ENCODE results near the gene CADPS. TPM values are rescaled to one million over a fixed set of nuclear protein-coding genes. Genes with fewer than 3 reads are reported as not detected.

The CADPS gene
- total RNA-seq, 1 donor from 2014 or later: 149 TPM

- H3K27ac Mint-ChIP-seq: no peak overlapping the region
- no peak overlapping the region for H3K4me3 Mint-ChIP-seq (ENCODE audit: low read depth)
- no peak for TF ChIP-seq CTCF (IDR thresholded peaks at IDR 0.05; ENCODE audit: unreplicated experiment)
- H3K4me1 Mint-ChIP-seq (ENCODE audit: low read depth): peaks cover 14% of the 10 kb centered on the region
- H3K9me3 Mint-ChIP-seq (ENCODE audit: low read depth): peaks cover 7% of the 10 kb centered on the region
- no peaks in the 10 kb centered on the region for H3K27me3 Mint-ChIP-seq
- DNase-seq (ENCODE audit: low spot score, unreplicated experiment): no peak
- H3K36me3 Mint-ChIP-seq (ENCODE audit: insufficient read depth): no peaks in the 10 kb centered on the region
Observed at GRCh38 chr3:62918777-62919176, 43.6 kb upstream of the CADPS start.

DNA sequence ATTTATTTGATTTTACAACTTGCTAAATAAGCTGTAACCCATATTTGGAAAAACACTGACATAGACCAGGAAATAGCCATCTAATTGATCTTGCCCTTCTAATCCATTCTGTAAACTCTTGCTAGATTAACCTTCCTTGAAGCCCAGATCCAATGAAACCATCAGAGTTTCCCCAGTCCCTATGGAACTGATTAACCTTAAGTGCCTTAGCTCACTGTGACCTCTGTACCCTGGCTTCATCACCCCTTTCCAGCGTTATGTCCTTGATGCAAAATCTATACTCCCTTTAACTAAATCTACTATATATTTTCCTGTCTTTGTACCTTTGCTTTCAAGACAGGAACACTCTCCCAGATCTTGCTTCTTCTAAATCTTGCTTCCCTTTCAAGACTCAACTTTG, 42.9 kb upstream of the CADPS start:
- peaks cover 14% of the 10 kb centered on the region for H3K4me1 Mint-ChIP-seq (ENCODE audit: low read depth)
- no peaks in the 10 kb centered on the region for H3K27me3 Mint-ChIP-seq
- DNase-seq (ENCODE audit: low spot score, unreplicated experiment): no peak
- H3K36me3 Mint-ChIP-seq (ENCODE audit: insufficient read depth): no peaks in the 10 kb centered on the region
- no peak for TF ChIP-seq CTCF (IDR thresholded peaks at IDR 0.05; ENCODE audit: unreplicated experiment)
- H3K9me3 Mint-ChIP-seq (ENCODE audit: low read depth): peaks cover 7% of the 10 kb centered on the region
- no peak overlapping the region for H3K27ac Mint-ChIP-seq
- no peak overlapping the region for H3K4me3 Mint-ChIP-seq (ENCODE audit: low read depth)

GRCh38 chr3:62911526-62911925, 36.3 kb upstream of the CADPS start:
- H3K9me3 Mint-ChIP-seq (ENCODE audit: low read depth): peaks cover 4% of the 10 kb centered on the region
- H3K27me3 Mint-ChIP-seq: no peaks in the 10 kb centered on the region
- H3K36me3 Mint-ChIP-seq (ENCODE audit: insufficient read depth): no peaks in the 10 kb centered on the region
- no peak for TF ChIP-seq CTCF (IDR thresholded peaks at IDR 0.05; ENCODE audit: unreplicated experiment)
- no peak for DNase-seq (ENCODE audit: low spot score, unreplicated experiment)
- no peaks in the 10 kb centered on the region for H3K4me1 Mint-ChIP-seq (ENCODE audit: low read depth)
- H3K4me3 Mint-ChIP-seq (ENCODE audit: low read depth): no peak overlapping the region
- H3K27ac Mint-ChIP-seq: no peak overlapping the region

DNA sequence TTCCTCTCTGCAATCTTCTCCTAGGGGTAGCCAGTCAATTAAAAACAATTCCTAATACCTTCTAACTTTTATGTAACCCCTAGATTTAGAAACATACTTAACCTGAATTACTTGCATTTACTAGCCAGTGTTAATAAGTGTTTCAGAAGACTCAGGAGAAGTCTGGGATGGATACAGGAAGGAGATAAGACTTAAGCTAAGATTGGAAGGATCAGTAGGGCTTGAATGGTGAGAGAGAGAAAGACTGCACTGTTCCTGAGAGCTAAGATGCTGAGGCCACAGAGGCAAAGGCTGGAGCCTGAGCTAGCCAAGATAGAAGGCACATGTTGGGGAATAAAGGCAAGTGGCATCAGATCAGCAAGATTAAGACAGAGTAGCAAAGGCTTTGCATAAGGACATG, 30.1 kb upstream of the CADPS start:
- Mint-ChIP-seq H3K9me3 (ENCODE audit: low read depth) (no peaks in the 10 kb centered on the region), H3K36me3 (ENCODE audit: insufficient read depth) (no peaks in the 10 kb centered on the region), H3K4me1 (ENCODE audit: low read depth) (no peaks in the 10 kb centered on the region), H3K27ac (no peak overlapping the region), H3K27me3 (peaks cover 3% of the 10 kb centered on the region), H3K4me3 (ENCODE audit: low read depth) (no peak overlapping the region)
- TF ChIP-seq CTCF (IDR thresholded peaks at IDR 0.05; ENCODE audit: unreplicated experiment): no peak
- DNase-seq (ENCODE audit: low spot score, unreplicated experiment): no peak

- Mint-ChIP-seq H3K27ac (no peak overlapping the region), H3K9me3 (ENCODE audit: low read depth) (peaks cover 6% of the 10 kb centered on the region), H3K4me1 (ENCODE audit: low read depth) (no peaks in the 10 kb centered on the region), H3K4me3 (ENCODE audit: low read depth) (no peak overlapping the region), H3K36me3 (ENCODE audit: insufficient read depth) (no peaks in the 10 kb centered on the region), H3K27me3 (peaks cover 3% of the 10 kb centered on the region)
- DNase-seq (ENCODE audit: low spot score, unreplicated experiment): no peak
- TF ChIP-seq CTCF (IDR thresholded peaks at IDR 0.05; ENCODE audit: unreplicated experiment): no peak
Observed at GRCh38 chr3:62898530-62899496, 23.6 kb upstream of the CADPS start.

Measured in progenitor cell of endocrine pancreas (in vitro differentiated cells).